Nephron progenitor cell (in vitro differentiated cells): Measurements from ENCODE around the gene ZNF385D.

Experiments
- DNase-seq: peaks from one replicate; pipeline ENCODE4 v3.0.0; 2021
- H3K27ac Mint-ChIP-seq: 2 replicates; pipeline ENCODE4 v1.8.0; 2021; ENCODE audit warnings: mild to moderate bottlenecking, moderate library complexity, mixed read lengths
- H3K27me3 Mint-ChIP-seq: 2 replicates; pipeline ENCODE4 v1.8.0; 2021; ENCODE audit warnings: mild to moderate bottlenecking, low read depth, mixed read lengths; ENCODE audit not compliant: poor library complexity
- H3K36me3 Mint-ChIP-seq: 2 replicates; pipeline ENCODE4 v1.8.0; 2021; ENCODE audit warnings: low read depth, mixed read lengths
- H3K4me1 Mint-ChIP-seq: 2 replicates; pipeline ENCODE4 v1.8.0; 2021; ENCODE audit warnings: mixed read lengths
- H3K4me3 Mint-ChIP-seq: 2 replicates; pipeline ENCODE4 v1.8.0; 2021; ENCODE audit warnings: mild to moderate bottlenecking, moderate library complexity, mixed read lengths
- H3K9me3 Mint-ChIP-seq: 2 replicates; pipeline ENCODE4 v1.8.0; 2021; ENCODE audit warnings: mild to moderate bottlenecking, moderate library complexity, mixed read lengths
- CTCF ChIP-seq: fragments of 200-600 bp; sonication (generic); IDR thresholded peaks from 2 replicates; pipeline ENCODE4 v1.5.0; 2021; ENCODE audit warnings: antibody characterized with exemption

The ZNF385D gene

GRCh38 chr3:21533002-21533401 is 218.0 kb downstream of the ZNF385D start:
- Mint-ChIP-seq H3K27ac (no peak overlapping the region), H3K27me3 (peaks cover 4% of the 10 kb centered on the region), H3K4me1 (peaks cover 11% of the 10 kb centered on the region), H3K4me3 (no peak overlapping the region), H3K9me3 (no peaks in the 10 kb centered on the region), H3K36me3 (no peaks in the 10 kb centered on the region)
- DNase-seq = no peak
- TF ChIP-seq CTCF = no peak

GRCh38 chr3:21531909-21532308 is 219.1 kb downstream of the ZNF385D start:
- H3K9me3 Mint-ChIP-seq = no peaks in the 10 kb centered on the region

GRCh38 chr3:21528291-21528995 is 222.6 kb downstream of the ZNF385D start:
- H3K4me3 Mint-ChIP-seq = no peak overlapping the region
- H3K36me3 Mint-ChIP-seq = no peaks in the 10 kb centered on the region
- no peak overlapping the region for H3K27ac Mint-ChIP-seq
- no peaks in the 10 kb centered on the region for H3K9me3 Mint-ChIP-seq
- H3K27me3 Mint-ChIP-seq = peaks cover 9% of the 10 kb centered on the region
- DNase-seq = no peak
- TF ChIP-seq CTCF = no peak
- peaks cover 11% of the 10 kb centered on the region for H3K4me1 Mint-ChIP-seq

More at GRCh38 chr3:21531909-21532308, 219.1 kb downstream of the ZNF385D start:
- peaks cover 4% of the 10 kb centered on the region for H3K27me3 Mint-ChIP-seq
- no peak overlapping the region for H3K27ac Mint-ChIP-seq
- H3K4me3 Mint-ChIP-seq = no peak overlapping the region
- peaks cover 11% of the 10 kb centered on the region for H3K4me1 Mint-ChIP-seq
- no peaks in the 10 kb centered on the region for H3K36me3 Mint-ChIP-seq
- TF ChIP-seq CTCF = no peak
- no peak for DNase-seq

GRCh38 chr3:21526461-21526860 is 224.5 kb downstream of the ZNF385D start:
- Mint-ChIP-seq H3K36me3 (no peaks in the 10 kb centered on the region), H3K9me3 (no peaks in the 10 kb centered on the region), H3K27ac (no peak overlapping the region), H3K4me1 (peaks cover 6% of the 10 kb centered on the region), H3K27me3 (peaks cover 9% of the 10 kb centered on the region), H3K4me3 (no peak overlapping the region)
- TF ChIP-seq CTCF = no peak
- DNase-seq = no peak

- peaks cover 9% of the 10 kb centered on the region for H3K27me3 Mint-ChIP-seq
- no peak overlapping the region for H3K27ac Mint-ChIP-seq
- TF ChIP-seq CTCF = no peak
- H3K9me3 Mint-ChIP-seq = no peaks in the 10 kb centered on the region
- DNase-seq = no peak
- H3K4me1 Mint-ChIP-seq = no peaks in the 10 kb centered on the region
- H3K36me3 Mint-ChIP-seq = no peaks in the 10 kb centered on the region
- H3K4me3 Mint-ChIP-seq = no peak overlapping the region
These were observed 226.9 kb downstream of the ZNF385D start for GRCh38 chr3:21524133-21524532.
